HG03097 (cell line): Measurements from ENCODE around the gene MRPS23.
"Not testable (repeated sequence)": the region's sequence is repeated elsewhere in the genome, so short reads cannot be mapped to it uniquely, and the experiment has no call there.

Experiments
- ATAC-seq: cut with Tn5 transposase; IDR thresholded peaks from one replicate; pipeline ENCODE4 v1.9.1; 2021; ENCODE audit not compliant: unreplicated experiment, low FRiP score

MRPS23 gene

DNA sequence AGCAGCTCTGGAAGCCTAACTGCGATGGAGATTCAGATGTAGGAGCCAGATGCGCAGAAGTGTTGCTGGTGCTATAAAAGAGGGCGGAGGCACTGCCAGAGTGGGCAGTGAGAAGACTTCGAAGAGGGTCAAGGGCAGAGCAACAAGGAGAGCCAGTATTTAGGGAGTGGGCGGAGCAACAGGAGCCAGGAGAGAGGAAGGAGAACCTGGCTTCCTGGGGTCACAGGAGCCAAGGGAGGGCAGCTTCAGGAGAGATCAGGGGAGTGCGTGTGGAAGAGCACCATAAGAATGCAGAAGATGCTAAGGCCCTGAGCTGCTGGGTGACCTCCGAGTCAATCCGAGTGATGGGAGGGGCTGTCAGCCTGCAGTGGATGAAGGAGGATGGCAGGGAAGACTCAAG lies 14.4 kb upstream of the MRPS23 start:
- ATAC-seq: no peak

DNA sequence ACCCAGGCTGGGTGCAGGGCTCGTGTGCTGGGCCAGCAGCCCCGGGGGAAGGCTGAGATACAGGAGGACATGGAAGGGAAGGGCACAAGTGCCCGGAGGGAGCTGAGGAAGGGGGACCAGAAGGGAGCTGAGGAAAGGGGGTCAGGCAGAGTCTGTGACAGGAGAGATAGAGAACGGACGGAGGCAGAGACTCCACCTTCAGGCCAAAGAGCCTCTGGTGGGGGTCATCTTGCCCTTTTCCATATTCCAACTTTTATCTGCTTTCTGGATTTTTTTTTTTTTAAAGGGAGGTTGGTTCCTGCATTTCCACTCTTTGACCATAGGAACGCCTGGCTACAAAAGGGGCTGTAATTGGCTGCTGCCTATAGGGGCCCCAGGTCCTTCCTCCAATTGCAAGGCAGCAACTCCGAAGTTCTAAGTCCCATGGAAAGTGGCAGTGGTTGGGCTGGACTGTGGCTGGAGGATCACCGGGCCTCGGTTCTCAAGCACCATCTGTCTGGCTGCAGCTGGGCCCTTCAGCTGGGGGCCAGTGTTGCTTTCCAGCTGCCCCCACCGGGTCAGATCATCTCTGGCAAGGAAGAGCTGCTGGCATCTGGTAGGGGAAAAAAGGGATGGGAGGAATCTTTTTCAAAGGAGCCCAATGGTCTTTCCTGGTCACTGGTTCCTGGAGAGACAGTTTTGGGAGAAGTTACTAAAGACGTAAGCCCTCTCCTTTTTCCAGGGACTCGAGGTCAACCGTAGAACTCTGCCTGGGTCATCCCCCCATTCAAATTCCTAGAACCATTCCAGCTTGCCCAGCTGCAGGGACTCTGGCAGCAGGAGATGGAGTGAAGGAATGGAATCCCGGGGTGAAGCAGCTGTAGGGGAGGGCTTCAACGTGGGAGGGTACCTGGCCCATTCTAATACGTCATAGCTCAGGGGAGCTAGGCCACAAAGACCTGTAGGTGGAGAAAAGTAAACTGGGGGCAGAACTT lies 13.1 kb upstream of the MRPS23 start:
- no peak for ATAC-seq

DNA sequence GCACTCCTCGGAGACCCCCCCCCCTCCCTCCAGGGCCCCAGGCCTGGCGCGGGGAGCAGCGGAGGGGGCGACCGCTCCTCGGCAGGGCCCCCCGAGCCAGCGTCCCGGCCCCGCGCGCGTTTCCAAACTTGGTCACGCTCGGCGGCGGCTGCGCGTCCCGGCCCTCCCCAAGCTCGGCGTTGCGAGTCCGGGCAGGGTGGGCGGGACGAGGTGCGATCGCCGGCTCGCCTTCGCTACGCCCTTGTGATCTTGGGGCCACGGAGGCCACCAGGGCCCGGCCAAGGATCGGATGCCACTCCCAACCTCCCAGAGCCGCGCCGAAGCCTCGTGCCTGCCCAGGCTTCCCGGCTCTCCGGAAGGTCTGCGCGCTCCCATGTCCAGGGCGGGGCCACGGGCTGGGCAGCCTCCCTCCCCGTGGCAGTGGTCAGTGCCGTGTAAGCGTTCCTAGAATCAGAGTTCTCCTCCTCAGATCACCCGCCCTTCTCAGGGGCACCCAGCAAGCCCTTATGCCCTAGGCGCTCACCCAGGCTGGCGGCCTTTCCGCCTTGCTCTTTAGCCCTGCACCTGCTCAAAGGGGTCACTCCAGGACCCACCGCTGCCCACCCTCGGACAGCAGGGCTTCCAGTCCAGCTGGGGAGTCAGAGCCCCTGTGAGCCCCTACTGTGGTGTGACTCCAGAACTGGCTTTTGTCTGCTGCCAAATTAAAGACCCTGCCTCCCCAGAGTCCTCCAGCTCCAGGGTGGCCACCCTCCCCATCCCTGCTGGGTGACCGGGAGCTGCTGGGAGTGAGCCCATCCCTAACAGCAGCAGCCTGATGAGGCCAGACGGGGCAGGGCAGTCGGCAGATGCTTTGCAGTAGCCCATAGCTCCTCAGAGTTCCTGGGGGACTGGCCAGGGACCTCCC lies 12.2 kb upstream of the MRPS23 start:
- no peak for ATAC-seq

DNA sequence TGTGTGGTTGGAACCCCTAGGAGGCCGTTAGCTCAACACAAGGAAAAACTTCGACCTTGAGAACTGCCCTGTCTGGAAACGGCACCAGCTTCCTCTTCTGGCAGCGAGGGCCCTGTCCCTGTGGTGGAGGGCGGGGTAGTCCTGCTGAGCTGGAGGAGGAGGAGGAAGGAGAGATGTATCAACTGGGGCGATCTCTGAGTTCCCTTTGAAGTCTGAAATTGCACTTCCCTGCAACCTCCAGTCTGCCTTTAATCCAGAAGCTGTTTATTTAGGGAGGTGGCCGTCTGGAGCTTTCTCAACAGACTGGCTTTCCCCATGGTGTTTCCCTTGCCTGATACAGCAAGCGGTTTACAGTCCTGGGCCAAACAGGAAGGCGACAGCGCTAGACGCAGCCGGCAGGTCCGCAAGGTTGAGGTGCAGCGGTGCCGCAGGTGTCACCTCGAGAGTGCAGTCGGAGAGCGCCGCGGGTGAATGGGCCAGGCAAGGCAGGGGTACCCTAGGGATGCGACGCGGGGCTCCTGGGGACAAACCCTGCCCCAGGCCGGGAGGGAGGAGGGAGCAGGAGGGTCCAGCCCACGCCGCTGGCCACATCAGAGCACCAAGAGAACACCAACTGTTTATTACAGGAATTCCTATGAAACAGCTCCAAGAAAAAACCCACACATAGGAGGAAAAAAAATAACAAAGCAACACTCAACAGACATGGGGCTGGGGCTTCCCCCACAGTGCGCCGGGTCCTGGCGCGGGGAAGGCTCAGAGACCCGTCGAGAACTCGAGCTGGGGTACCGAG lies 11.4 kb upstream of the MRPS23 start:
- no peak for ATAC-seq

DNA sequence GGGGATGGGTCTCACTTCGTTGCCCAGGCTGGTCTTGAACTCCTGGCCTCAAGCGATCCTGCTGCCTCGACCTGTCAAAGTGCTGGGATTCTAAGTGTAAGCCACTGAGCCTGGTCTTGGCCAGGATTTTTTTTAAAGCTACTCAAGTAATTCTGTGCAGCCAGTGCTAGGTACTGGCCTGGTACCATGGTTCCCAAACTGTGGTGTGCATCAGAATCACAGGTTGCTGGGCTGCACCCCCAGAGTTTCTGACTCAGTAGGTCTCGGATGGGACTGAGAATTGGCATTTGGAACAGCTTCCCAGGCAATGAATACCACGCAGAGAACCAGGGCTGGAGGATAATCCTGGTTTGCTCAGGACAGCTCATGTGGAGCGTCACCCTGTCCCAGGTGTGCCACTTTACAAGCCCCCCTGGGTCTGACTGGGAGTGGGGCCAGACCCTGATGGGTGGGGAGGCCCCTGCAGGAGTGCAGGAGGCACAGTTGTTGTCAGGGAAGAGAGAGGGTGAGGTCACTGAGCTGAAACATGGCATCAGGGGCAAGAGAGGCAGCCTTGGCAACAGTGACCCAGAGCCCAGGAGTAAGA lies 10.7 kb upstream of the MRPS23 start:
- ATAC-seq: no peak

DNA sequence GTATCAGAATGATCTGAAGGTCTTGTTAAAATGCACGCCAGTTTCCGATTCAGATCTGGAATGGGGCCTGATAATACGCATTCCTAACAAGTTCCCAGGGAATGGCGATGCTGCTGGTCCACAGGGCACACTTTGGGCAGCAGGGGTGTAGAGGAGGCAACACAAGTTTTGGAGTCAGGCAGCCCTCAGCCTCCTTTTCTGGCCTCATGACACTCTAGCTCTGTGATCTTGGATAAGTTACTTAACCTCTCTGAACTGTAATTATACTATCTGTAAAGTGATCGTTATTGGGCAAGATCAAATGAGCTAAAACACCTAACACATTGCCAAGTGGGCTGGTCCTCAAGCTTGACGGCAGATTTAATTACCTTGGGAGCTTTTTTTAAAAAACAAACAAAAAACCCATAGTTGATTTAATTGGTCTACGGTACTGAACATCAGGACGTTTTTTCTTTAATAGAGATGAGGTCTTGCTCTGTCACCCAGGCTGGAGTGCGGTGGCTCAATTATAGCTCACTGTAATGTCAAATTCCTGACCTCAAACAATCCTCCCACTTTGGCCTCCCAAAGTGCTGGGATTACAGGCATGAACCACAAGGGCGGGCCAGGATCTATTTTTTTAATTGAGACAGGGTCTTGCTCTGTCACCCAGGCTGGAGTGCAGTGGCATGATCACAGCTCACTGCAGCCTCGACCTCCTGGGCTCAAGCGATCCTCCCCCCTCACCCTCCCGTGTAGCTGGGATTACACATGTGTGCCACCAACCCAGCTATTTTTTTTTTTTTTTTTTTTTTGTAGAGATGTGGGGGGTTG lies 10.0 kb upstream of the MRPS23 start:
- no peak for ATAC-seq

DNA sequence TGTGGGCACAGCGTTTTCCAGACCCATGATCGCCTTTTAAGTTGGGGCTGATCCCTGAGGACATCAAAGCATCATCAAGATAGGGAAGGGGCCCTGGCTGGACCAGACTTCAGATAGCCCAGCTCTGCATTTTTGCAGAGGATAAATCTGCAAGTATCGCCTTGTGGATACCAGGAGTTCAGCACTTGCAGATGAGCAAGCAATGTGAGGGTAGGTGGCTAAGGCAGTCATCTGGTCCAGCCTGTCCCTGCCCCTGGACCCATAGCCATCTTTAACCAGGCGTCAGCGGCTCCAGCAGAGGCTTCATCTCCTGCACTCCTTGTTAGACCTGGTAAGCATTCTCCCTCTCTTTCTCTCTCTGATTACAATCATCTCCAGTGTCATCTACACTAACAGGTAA lies 9.0 kb upstream of the MRPS23 start:
- no peak for ATAC-seq

DNA sequence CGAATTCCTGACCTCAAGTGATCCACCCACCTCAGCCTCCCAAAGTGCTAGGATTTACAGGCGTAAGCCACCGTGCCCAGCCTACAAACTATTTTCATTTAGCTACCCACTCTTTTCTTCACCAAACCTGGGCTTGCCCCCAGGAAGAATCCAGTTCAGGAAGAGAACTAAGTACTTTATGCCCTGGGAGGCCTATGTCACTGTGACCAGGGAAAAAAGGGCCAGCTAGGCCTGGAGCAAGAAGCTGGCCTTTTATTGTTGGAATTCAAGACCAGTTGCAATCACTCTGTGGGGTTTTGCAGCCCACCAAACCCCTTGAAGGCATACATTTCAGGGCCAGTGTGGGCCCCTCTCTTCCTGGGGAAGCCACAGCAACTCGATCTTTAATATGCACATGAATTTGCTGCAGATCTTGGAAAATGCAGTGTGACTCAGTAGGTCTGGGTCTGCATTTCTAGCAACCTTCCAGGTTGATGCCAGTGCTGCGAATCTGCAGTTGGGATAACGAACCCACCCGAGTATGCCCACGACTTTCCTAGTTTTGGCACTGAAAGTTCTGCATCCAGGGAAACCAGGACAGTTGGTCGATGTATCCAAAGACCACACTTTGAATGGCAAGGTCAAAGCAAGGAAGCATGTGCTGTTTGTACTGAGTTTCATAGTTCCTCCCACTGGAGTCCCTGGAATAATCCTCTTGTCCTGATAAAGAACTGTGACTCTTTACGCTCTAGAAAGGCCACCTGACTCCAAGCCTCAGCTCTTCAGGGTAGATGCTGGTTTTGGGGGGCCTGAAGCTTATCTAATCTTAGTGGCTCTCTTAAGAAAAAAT lies 7.2 kb upstream of the MRPS23 start:
- ATAC-seq: no peak

DNA sequence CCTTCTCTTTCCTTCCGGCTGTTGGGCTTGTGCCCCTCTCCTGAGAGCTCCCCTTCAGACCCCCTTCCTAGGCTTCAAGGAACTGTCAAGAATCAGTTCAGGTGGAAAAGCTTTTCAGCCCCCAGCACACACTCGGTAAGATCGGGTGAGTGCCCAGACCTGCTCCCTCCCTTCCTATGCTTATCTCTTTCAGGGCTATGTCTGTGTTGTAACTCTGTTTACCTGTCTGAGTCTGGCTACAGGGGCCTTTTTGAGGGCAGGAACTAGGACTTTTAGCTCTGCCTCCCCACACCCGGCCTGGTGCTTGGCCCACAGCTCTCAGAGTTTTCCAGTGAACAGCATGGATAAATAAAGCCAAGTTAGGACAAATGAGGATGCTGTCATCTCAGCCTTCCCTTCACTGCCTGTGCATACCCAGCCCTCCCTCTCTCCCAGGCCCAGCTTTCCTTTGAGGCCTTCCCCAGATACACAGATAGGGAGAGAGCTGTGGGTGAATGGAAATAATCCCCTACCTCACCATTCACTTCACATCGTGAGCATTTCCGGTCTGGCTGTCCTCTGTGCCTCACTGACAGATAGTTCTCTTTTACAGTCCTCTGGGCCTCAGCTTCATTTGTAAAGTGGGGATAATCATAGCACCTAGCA lies 5.7 kb upstream of the MRPS23 start:
- ATAC-seq: no peak

DNA sequence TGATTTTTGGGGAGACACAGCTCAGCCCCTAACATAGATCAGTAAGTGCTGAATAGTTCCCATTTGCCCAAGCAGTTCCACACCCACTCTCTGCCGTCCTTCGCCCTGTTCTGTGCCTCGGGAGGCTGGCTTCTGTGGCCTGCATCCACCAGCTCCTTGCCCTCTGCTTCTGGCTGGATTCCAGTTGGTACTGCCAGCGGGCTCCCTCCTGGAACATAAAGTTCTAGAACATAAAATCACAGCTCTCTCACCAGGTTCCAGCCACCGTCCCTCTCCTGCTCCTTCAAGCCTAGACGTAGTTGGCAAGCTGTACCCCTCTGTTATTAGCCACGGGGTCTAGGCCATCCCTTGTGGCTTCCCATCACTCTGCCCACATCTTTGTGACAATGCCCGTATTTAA lies 3.9 kb upstream of the MRPS23 start:
- no peak for ATAC-seq

DNA sequence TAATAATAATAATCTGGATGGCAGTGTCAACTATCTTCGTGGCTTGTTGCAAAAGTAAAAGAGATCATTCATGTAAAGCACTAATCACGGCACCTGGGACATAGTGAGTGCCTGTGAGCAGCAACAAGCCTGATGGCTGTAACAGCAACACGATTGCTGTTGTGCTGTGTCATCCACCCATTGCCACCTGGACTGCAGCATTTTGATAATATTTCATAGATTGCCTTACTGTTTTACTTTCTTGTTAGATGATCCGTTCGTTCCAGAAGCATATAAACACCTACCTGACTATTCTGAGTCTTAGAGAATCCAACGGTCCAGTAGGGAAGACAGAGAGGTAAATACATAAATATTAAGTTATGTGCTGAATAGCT lies 3.1 kb upstream of the MRPS23 start:
- no peak for ATAC-seq

DNA sequence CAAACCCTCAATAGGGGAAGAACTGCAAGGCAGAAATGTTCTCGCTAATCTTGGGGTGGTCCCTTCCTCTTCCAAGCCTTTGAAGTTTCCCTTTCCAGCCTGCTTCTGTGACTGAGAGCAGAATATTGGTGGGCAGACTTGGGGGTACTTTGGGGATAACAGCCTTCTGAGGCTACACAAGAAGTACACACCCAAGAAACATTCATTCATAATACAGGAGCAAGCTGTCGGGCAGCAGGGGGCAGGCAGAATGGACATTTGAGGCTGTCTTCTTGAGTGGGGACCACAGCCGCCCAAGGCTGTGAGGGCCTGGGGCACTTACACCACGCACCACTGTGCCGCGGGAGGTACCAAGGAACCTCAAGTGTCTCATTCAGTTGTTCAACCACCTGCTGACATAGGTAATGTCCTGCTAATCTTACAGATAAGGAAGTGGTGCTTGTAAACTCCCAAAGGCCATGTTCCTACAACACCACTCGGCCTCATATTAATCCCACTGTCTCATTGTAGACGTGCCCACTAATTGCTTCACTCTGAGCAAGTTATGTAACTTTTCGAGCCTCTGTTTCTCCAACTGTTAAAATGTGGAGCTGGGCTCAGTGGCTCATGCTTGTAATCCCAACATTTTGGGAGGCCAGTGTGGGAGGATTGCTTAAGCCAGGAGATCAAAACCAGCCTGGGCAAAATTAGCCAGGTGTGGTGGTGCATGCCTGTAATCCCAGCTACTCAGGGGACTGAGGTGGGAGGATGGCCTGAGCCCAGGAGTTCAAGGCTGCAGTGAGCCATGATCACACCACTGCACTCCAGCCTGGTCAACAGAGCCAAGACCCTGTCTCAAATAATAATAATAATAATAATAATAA lies 2.5 kb upstream of the MRPS23 start:
- no peak for ATAC-seq

DNA sequence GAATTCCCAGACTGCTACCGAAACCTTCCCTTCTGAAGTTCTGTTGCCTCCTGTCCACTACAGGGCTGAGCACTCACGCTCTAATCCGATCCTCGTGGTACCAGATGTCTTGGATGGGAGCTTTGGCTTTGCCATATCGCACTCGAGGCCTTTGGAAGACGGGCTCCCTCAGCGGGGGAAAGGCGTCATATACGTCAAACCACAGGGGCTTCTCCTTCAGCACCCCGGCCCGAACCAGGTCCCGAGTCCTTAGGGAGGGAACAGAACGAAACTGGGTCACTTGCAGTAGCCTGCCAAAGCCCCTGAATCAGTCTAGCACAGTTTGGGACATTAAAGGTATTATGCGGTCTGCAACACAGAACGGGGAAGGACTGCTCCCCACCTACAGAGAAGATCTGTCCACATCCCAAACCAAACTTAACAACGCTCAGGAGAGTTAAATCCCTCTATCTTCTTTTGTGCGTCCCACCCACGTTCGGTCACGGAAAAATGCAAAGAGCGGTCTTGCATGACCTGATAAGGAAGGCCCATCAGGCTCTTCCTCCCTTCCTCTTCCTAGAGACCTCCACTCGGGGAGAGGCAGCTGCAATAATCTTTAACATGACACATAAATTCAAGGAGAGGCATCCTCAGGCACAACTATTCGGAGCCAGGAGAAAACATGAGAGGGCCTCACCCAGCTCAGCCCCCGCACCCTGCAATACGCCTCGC lies 526 bp downstream of the MRPS23 start:
- ATAC-seq: no peak

DNA sequence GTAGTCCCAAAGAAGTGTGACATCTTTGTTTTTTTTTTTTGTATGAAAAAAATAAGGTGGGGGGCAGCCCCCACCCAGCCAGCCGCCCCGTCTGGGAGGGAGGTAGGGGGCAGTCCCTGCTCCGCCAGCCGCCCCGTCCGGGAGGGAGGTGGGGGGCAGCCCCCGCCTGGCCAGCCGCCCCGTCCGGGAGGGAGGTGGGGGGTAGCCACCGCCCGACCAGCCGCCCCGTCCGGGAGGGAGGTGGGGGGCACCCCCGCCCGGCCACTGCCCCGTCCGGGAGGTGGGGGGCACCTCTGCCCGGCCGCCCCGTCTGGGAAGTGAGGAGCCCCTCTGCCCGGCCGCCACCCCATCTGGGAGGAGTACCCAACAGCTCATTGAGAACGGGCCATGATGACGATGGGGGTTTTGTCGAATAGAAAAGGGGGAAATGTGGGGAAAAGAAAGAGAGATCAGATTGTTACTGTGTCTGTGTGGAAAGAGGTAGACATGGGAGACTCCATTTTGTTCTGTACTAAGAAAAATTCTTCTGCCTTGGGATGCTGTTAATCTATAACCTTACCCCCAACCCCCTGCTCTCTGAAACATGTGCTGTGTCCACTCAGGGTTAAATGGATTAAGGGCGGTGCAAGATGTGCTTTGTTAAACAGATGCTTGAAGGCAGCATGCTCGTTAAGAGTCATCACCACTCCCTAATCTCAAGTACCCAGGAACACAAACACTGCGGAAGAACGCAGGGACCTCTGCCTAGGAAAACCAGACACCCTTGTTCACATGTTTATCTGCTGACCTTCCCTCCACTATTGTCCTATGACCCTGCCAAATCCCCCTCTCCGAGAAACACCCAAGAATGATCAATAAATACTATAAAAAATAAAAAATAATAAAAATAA lies 3.5 kb downstream of the MRPS23 start:
- ATAC-seq: not testable (repeated sequence)

DNA sequence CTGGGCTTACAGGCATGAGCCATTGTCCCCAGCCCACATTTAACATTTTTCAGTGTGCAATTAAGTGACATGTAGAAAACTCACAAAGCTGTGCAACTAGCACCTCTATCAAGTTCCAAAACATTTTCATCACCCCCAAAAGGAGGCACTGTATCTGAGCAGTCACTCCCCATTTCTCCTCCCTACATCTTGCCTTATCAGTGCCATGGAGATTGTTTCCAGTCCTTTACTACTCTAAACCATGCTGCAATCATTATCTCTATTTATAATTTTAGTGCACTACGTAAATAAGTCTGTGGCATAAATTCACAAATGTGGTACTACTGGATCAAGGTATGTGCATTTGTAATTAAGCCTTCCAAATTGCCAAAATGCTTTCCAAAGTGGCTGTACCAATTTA lies 7.6 kb downstream of the MRPS23 start:
- no peak for ATAC-seq

DNA sequence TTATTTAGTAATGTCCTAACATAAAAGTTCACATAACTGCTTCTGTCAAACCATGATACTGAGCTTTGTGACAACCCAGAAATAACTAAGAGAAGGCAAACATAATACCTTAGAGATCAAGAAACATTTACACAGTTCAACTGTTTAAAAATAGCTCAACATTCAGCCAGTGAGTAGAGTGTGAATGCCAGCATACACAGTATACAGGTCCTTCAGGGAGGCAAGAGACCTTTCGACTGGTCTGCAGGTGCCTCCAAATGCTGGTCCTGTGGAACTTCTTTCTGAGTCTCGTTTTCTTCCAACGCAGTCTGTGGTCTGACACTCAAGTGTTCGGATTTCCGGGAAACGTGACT lies 10.3 kb downstream of the MRPS23 start:
- no peak for ATAC-seq
